Amygdala (tissue), 56 donors: ENCODE data around the gene KDELR3.

Experiments used
- DNase-seq, 56 donors: peaks; one replicate each; lab custom pipeline; 2025; lab: John Stamatoyannopoulos, UW

KDELR3 gene

GRCh38 chr22:38479096-38479837, 11.4 kb downstream of the KDELR3 start:
- DNase-seq, result no peak

GRCh38 chr22:38481162-38481870, 13.4 kb downstream of the KDELR3 start:
- DNase-seq, result no peak

GRCh38 chr22:38481871-38482332, 14.0 kb downstream of the KDELR3 start:
- no peak for DNase-seq

- DNase-seq, result no peak
Observed at GRCh38 chr22:38482662-38483308, 14.9 kb downstream of the KDELR3 start.

- DNase-seq, result no peak
Observed at GRCh38 chr22:38484244-38484643, 16.3 kb downstream of the KDELR3 start.

GRCh38 chr22:38485783-38486182, 17.9 kb downstream of the KDELR3 start:
- DNase-seq, result no peak

GRCh38 chr22:38487946-38488345, 20.1 kb downstream of the KDELR3 start:
- DNase-seq, result no peak

GRCh38 chr22:38489142-38489541, 21.2 kb downstream of the KDELR3 start:
- DNase-seq, result no peak

- no peak for DNase-seq
Observed at GRCh38 chr22:38489561-38490145, 21.8 kb downstream of the KDELR3 start.

GRCh38 chr22:38490475-38490874, 22.6 kb downstream of the KDELR3 start:
- DNase-seq, result no peak

GRCh38 chr22:38490915-38491314, 23.0 kb downstream of the KDELR3 start:
- peak in 12 of 56 donors; percentile 9 to 47 (median 18) for DNase-seq

GRCh38 chr22:38491707-38492348, 23.9 kb downstream of the KDELR3 start:
- DNase-seq, result no peak

GRCh38 chr22:38494498-38494897, 26.6 kb downstream of the KDELR3 start:
- DNase-seq, result no peak

- no peak for DNase-seq
Observed at GRCh38 chr22:38494939-38495338, 27.0 kb downstream of the KDELR3 start.

- DNase-seq, result no peak
Observed at GRCh38 chr22:38497869-38498268, 30.0 kb downstream of the KDELR3 start.

- DNase-seq, result no peak
Observed at GRCh38 chr22:38501797-38502672, 34.1 kb downstream of the KDELR3 start.

- DNase-seq, result no peak
Observed at GRCh38 chr22:38503021-38503420, 35.1 kb downstream of the KDELR3 start.

GRCh38 chr22:38504731-38505540, 37.0 kb downstream of the KDELR3 start:
- DNase-seq, result peak in 3 of 56 donors; percentile 3 to 22 (median 9)
